Measurements from ENCODE around the gene PAIP2. TPM values are rescaled to one million over a fixed set of nuclear protein-coding genes. Genes with fewer than 3 reads are reported as not detected.

The PAIP2 gene
- total RNA-seq, 1 donor from 2014 or later, result 77.6 TPM

Other genes starting within 250 kb of the PAIP2 start
- gene SIL1, start 143.5 kb upstream of the PAIP2 start, total RNA-seq, result 29.3 and 32.3 TPM in 2 replicates
- 175 and 183 TPM in 2 replicates for gene MATR3, start 48.1 kb upstream of the PAIP2 start, total RNA-seq
- gene SLC23A1, start 41.4 kb downstream of the PAIP2 start, total RNA-seq, result 0.07 TPM in 1 of 2 replicates, not detected in the other
- not detected in 2 replicates for gene MZB1, start 48.1 kb downstream of the PAIP2 start, total RNA-seq
- gene PROB1, start 53.2 kb downstream of the PAIP2 start, total RNA-seq, result 2.7 and 3.1 TPM in 2 replicates
- gene SPATA24, start 62.2 kb downstream of the PAIP2 start, total RNA-seq, result 2.2 and 5.3 TPM in 2 replicates
- 4.5 and 5.9 TPM in 2 replicates for gene DNAJC18, start 97.7 kb downstream of the PAIP2 start, total RNA-seq
- 0.12 and 0.65 TPM in 2 replicates for gene ECSCR, start 120.9 kb downstream of the PAIP2 start, total RNA-seq
- not detected in 2 replicates for gene SMIM33, start 129.2 kb downstream of the PAIP2 start, total RNA-seq
- 17.0 and 18.9 TPM in 2 replicates for gene STING1, start 140.9 kb downstream of the PAIP2 start, total RNA-seq
- gene UBE2D2, start 219.5 kb downstream of the PAIP2 start, total RNA-seq, result 159 and 205 TPM in 2 replicates